GM12878 (cell line): ENCODE data around the gene MAST4.

Experiments used
- NFYA ChIP-seq: IDR thresholded peaks from 2 replicates; pipeline ENCODE4 v1.6.1; 2011; ENCODE audit warnings: low read depth, mild to moderate bottlenecking, low read length, improper control_type of control experiment, borderline replicate concordance
- POLR2AphosphoS5 ChIP-seq: IDR thresholded peaks from 2 replicates; pipeline ENCODE4 v1.6.1; 2011; ENCODE audit warnings: mild to moderate bottlenecking, low read length, inconsistent platforms

GRCh38 chr5:66796305-66797292, 200.4 kb downstream of the MAST4 start:
- TF ChIP-seq POLR2AphosphoS5 (no peak), NFYA (no peak)
